Spleen (tissue), 11 donors: ENCODE results near the gene IKBKE. TPM values are rescaled to one million over a fixed set of nuclear protein-coding genes. Genes with fewer than 3 reads are reported as not detected.

ENCODE experiments used
- DNase-seq: peaks from one replicate; pipeline ENCODE4 v3.0.0-alpha.2; 2020
- H3K27ac ChIP-seq, 8 donors: fragments of 200-600 bp; sonication (generic) in 7 of 8; 1 replicate in 4 of 8; 2 replicates in 4 of 8; pipeline versions ENCODE4 v1.5.0 to v1.8.0; 2016 to 2021; ENCODE audit warnings: inconsistent platforms in 4 of 8, mild to moderate bottlenecking in 4 of 8, moderate library complexity in 1 of 8
- H3K27me3 ChIP-seq, 7 donors: fragments of 200-600 bp; sonication (generic) in 6 of 7; replicated peaks in 1 of 7; 1 replicate in 4 of 7; 2 replicates in 3 of 7; pipeline versions ENCODE4 v1.5.0 to v1.8.0; 2016 to 2021; ENCODE audit warnings: inconsistent platforms in 3 of 7, mild to moderate bottlenecking in 1 of 7
- H3K36me3 ChIP-seq, 6 donors: fragments of 200-600 bp; sonication (generic) in 5 of 6; 1 replicate in 4 of 6; 2 replicates in 2 of 6; pipeline versions ENCODE4 v1.5.0 to v1.8.0; 2016 to 2021; ENCODE audit warnings: inconsistent platforms in 2 of 6
- H3K4me1 ChIP-seq, 6 donors: fragments of 200-600 bp; sonication (generic) in 5 of 6; 1 replicate in 3 of 6; 2 replicates in 3 of 6; pipeline versions ENCODE4 v1.5.0 to v1.8.0; 2016 to 2021; ENCODE audit warnings: inconsistent platforms in 3 of 6
- H3K4me3 ChIP-seq, 8 donors: fragments of 200-600 bp; sonication (generic) in 7 of 8; 1 replicate in 4 of 8; 2 replicates in 4 of 8; pipeline versions ENCODE4 v1.5.0 to v1.8.0; 2016 to 2021; ENCODE audit warnings: inconsistent platforms in 4 of 8, mild to moderate bottlenecking in 4 of 8, moderate library complexity in 2 of 8
- H3K9me3 ChIP-seq, 8 donors: fragments of 200-600 bp; sonication (generic) in 7 of 8; 1 replicate in 4 of 8; 2 replicates in 4 of 8; pipeline versions ENCODE4 v1.5.0 to v1.8.0; 2016 to 2021; ENCODE audit warnings: inconsistent platforms in 4 of 8
- POLR2A ChIP-seq, 3 donors: fragments of 450-650 bp; IDR thresholded peaks; one replicate each; pipeline ENCODE4 v1.5.1; 2017; ENCODE audit warnings: antibody characterized with exemption in 3 of 3, mild to moderate bottlenecking in 1 of 3
- POLR2AphosphoS5 ChIP-seq, 3 donors: sonication (generic); formaldehyde crosslinking; IDR thresholded peaks; one replicate each; pipeline ENCODE4 v1.5.1; 2017; ENCODE audit warnings: antibody characterized with exemption in 3 of 3
- WGBS, 5 donors: extraction: QIAGEN DNeasy Blood & Tissue Kit in 3 of 5; methylation state at CpG; one replicate each; pipeline versions ENCODE4 v1.1.5 to v1.1.7; 2013 to 2018; 5-methylcytosine and 5-hydroxymethylcytosine counted together
- intact Hi-C: fragments of 100-400 bp; cut with DNase I; formaldehyde crosslinking; loops from one replicate; pipeline ENCODE4 v1.15.0; 2023; ENCODE audit warnings: low total_unique reads
- polyA plus RNA-seq, 3 donors: library from polyadenylated mRNA; stranded (reverse); fragments of 200-250 nt; gene quantifications; one replicate each; pipeline ENCODE4 v1.2.1, GENCODE V29; 2013
- total RNA-seq, 7 donors: library from RNA; depleted of rRNA in 3 of 7; stranded (reverse); fragments of >200 nt in 3 of 7; fragmentation: NEBNext Ultra II Directional in 4 of 7; extraction: Animal tissue kit (Norgen Biotek cat#: 25700) in 4 of 7; gene quantifications; one replicate each; pipeline versions ENCODE4 v1.1.0 to v1.2.1, GENCODE V29; 2016 to 2021
- TF ChIP-seq, protein P1 (sequence below), 11 experiments: fragments of 200-600 bp in 7 of 11; fragments of 450-650 bp in 4 of 11; sonication (generic) in 4 of 11; IDR thresholded peaks in 8 of 11; conservative IDR thresholded peaks in 3 of 11; 1 replicate in 7 of 11; 2 replicates in 4 of 11; pipeline versions ENCODE4 v1.4.0 to v1.8.0; 2016 to 2021; ENCODE audit warnings: antibody characterized with exemption in 11 of 11, inconsistent platforms in 4 of 11, mild to moderate bottlenecking in 1 of 11
- donor health status: healthy with polysubstance abuse.
- donor health status: DM: no; HTN: no; CAD: no; lungs with moderate emphysema.
- donor health status: DM: no; HTN: no; CAD: no.
- donor health status: Bipolar disorder and iron deficiency.
- donor health status: healthy.
- donor health status: DM: no; HTN: no; CAD: no.
- donor health status: DM: yes; HTN: yes; CAD: no.

Gene IKBKE
- total and polyA plus RNA-seq, 10 donors = 11.3 to 37.3 (median 29.7) TPM

DNA sequence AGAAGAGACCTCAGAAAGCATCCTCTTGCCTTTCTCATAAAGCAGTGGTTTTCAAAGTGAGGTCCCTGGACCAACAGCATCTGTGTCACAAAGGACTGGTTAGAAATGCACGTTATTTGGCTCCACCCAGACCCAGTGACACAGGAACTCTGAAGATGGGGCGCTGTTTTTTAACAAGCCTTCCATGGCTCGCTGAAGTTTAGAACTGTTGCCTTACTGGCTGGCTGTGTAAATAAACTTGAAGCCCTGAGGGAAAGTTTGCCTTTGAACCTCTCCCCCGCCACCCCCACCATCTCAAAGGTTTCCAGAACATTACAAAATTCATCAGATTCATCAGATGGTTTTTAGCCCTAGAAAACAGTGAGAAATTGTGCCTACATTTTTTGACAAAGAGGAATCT lies 21.8 kb upstream of the IKBKE start:
- intact Hi-C loops = no loop called here
- Histone ChIP-seq H3K27ac (no peak overlapping the region), H3K9me3 (no peaks in the 10 kb centered on the region), H3K27me3 (no peaks in the 10 kb centered on the region), H3K36me3 (peaks cover 0 to 100% (median 65%) of the 10 kb centered on the region in 6 donors), H3K4me1 (peaks cover 0 to 11% (median 1%) of the 10 kb centered on the region in 6 donors), H3K4me3 (no peak overlapping the region)
- no peak for DNase-seq
- TF ChIP-seq, protein P1, sequence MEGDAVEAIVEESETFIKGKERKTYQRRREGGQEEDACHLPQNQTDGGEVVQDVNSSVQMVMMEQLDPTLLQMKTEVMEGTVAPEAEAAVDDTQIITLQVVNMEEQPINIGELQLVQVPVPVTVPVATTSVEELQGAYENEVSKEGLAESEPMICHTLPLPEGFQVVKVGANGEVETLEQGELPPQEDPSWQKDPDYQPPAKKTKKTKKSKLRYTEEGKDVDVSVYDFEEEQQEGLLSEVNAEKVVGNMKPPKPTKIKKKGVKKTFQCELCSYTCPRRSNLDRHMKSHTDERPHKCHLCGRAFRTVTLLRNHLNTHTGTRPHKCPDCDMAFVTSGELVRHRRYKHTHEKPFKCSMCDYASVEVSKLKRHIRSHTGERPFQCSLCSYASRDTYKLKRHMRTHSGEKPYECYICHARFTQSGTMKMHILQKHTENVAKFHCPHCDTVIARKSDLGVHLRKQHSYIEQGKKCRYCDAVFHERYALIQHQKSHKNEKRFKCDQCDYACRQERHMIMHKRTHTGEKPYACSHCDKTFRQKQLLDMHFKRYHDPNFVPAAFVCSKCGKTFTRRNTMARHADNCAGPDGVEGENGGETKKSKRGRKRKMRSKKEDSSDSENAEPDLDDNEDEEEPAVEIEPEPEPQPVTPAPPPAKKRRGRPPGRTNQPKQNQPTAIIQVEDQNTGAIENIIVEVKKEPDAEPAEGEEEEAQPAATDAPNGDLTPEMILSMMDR (IDR thresholded peaks at IDR 0.05 in 8 of 11, conservative IDR thresholded peaks at IDR 0.05 in 3 of 11) = no peak
- no peak for TF ChIP-seq POLR2A (IDR thresholded peaks at IDR 0.05)
- no peak for TF ChIP-seq POLR2AphosphoS5 (IDR thresholded peaks at IDR 0.05)
- 85 to 98% (median 95%) methylated on average over 4 of the region's 4 CpGs for WGBS, 5 donors

GRCh38 chr1:206449565-206449964 lies 20.7 kb upstream of the IKBKE start:
- TF ChIP-seq, protein P1 (IDR thresholded peaks at IDR 0.05 in 8 of 11, conservative IDR thresholded peaks at IDR 0.05 in 3 of 11) = no peak
- no peak for TF ChIP-seq POLR2AphosphoS5 (IDR thresholded peaks at IDR 0.05)
- intact Hi-C loops = no loop called here
- H3K27ac ChIP-seq = no peak overlapping the region
- WGBS, 5 donors = 35 to 100% (median 92%) methylated on average over 1 of the region's 1 CpG
- peaks cover 0 to 100% (median 71%) of the 10 kb centered on the region in 6 donors for H3K36me3 ChIP-seq
- DNase-seq = no peak
- peaks cover 0 to 8% (median 1%) of the 10 kb centered on the region in 6 donors for H3K4me1 ChIP-seq
- no peaks in the 10 kb centered on the region for H3K9me3 ChIP-seq
- no peaks in the 10 kb centered on the region for H3K27me3 ChIP-seq
- H3K4me3 ChIP-seq = no peak overlapping the region

DNA sequence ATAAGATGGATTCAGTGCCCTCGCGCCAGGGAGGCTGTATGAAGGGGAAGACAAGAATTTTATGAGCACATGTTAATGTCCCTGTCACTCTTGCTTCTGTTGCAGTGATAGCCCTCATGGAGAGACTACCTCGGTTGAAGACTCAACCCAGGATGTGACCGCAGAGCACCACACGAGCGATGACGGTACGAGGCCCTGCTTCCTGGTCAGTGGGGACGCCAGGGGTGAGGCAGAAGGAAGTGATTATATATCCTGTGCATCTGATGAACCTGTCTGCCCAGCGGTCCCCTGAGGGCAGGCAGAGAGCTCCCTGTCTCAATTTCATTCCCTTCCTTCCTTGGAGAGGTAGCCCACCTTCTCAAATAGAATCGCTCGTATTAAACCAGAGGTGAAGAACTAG lies 20.0 kb upstream of the IKBKE start:
- Histone ChIP-seq H3K9me3 (no peaks in the 10 kb centered on the region), H3K36me3 (peaks cover 0 to 100% (median 71%) of the 10 kb centered on the region in 6 donors), H3K4me3 (no peak overlapping the region), H3K27me3 (no peaks in the 10 kb centered on the region), H3K4me1 (peaks cover 0 to 4% (median 1%) of the 10 kb centered on the region in 6 donors), H3K27ac (no peak overlapping the region)
- 80 to 98% (median 89%) methylated on average over 11 to 12 of the region's 12 CpGs for WGBS, 5 donors
- intact Hi-C loops = no loop called here
- DNase-seq = no peak
- no peak for TF ChIP-seq POLR2AphosphoS5 (IDR thresholded peaks at IDR 0.05)
- no peak for TF ChIP-seq POLR2A (IDR thresholded peaks at IDR 0.05)
- TF ChIP-seq, protein P1 (IDR thresholded peaks at IDR 0.05 in 8 of 11, conservative IDR thresholded peaks at IDR 0.05 in 3 of 11) = no peak

GRCh38 chr1:206451134-206451686 lies 19.1 kb upstream of the IKBKE start:
- Histone ChIP-seq H3K27me3 (no peaks in the 10 kb centered on the region), H3K4me1 (peaks cover 0 to 8% (median 2%) of the 10 kb centered on the region in 6 donors), H3K4me3 (no peak overlapping the region), H3K36me3 (peaks cover 0 to 100% (median 70%) of the 10 kb centered on the region in 6 donors), H3K27ac (no peak overlapping the region), H3K9me3 (no peaks in the 10 kb centered on the region)
- 87 to 96% (median 90%) methylated on average over 9 of the region's 9 CpGs for WGBS, 5 donors
- intact Hi-C loops = no loop called here
- TF ChIP-seq POLR2AphosphoS5 (IDR thresholded peaks at IDR 0.05) = peak in 1 of 3 donors; percentile 16
- TF ChIP-seq POLR2A (IDR thresholded peaks at IDR 0.05) = no peak
- TF ChIP-seq, protein P1 (IDR thresholded peaks at IDR 0.05 in 8 of 11, conservative IDR thresholded peaks at IDR 0.05 in 3 of 11) = no peak
- DNase-seq = no peak
